HS-5 (cell line): ENCODE results near the gene DDR2.
"Not testable (repeated sequence)": the region's sequence is repeated elsewhere in the genome, so short reads cannot be mapped to it uniquely, and the experiment has no call there.

ENCODE experiments used
- DNase-seq: peaks from one replicate; pipeline ENCODE4 v3.0.0-alpha.2; 2012; ENCODE audit warnings: low read depth

DDR2 gene

DNA sequence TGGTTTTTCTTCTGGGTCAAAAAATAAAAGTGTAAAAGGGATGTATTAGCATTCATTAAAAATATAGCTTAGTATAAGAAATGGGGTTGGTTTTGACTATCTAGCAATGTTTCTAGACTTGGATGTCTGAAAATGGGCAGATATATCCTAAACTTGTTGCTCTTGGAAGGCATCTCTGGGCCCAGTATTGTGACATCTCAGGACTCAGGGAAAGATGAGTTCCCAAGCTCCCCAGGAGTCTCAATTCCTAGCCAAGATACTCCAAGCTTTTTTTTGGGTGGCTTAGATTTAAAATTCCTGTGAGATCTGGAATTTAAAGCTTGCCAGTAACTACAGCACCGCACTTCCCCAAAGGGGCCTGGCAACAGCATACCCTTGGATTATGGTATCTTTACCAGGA is 146.8 kb downstream of the DDR2 start:
- DNase-seq: no peak

DNA sequence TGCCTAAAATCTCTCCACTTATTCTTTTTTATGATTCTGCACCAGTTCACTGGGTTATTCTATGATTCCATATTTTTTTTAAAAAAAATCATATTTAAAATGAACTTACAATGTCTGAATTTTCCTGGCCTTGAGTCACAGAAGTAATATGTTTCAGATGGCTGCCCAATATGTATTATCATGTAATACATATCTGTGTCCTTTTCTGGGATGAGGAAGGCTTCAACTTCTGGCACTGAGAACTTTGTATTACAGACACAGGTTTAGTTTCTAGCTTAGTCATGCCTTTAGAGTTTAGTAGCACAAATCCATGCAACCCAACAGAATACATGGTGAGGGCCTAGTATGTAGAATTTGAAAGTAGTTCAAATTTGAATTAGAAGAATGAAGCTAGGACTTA is 150.4 kb downstream of the DDR2 start:
- no peak for DNase-seq

DNA sequence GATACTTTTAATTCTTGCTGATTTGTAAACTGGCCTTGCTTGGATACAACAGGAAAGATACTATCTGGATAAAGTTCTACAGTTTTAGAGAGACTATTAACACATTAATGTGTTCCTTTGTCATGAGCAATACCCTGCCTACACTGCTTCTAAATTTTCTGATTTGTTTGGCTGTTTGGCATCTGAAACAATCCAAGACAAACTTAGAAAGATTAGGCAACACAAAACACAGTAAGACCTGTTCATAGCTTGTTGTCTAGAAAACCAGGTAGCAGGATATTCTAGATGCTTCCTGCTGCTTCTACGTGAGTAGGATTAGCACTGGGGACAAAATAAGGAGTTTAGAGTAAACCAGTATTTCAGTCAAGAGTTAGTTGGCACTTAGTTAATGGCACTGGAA is 152.7 kb downstream of the DDR2 start:
- not testable (repeated sequence) for DNase-seq

GRCh38 chr1:162788783-162789182 is 156.5 kb downstream of the DDR2 start:
- not testable (repeated sequence) for DNase-seq

- DNase-seq: peak; percentile 6
Observed at GRCh38 chr1:162790303-162790984, 158.2 kb downstream of the DDR2 start, which contains the start of gene HSD17B7. Gene HSD17B7, plus strand, starts transcription at chr1:162790702. Its CDS starts 99 bp downstream, at chr1:162790801.

DNA sequence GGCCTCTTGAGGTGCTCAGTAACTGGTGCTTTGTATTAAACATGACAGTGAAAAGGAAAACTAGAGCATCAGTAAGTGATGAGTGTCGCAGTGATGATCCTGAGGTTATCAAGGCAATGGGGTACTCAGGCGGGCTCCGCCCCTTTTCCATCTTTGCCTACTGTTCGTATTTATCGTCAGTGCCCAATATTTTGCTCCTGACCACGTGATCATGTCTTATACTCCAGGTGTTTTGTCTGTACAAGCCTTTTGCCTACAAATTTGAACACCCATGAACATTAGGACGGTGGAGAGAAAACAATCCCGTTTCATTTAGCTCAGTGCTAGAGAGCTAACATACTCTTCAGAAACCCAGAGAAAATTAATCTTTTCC is 158.7 kb downstream of the DDR2 start:
- not testable (repeated sequence) for DNase-seq

DNA sequence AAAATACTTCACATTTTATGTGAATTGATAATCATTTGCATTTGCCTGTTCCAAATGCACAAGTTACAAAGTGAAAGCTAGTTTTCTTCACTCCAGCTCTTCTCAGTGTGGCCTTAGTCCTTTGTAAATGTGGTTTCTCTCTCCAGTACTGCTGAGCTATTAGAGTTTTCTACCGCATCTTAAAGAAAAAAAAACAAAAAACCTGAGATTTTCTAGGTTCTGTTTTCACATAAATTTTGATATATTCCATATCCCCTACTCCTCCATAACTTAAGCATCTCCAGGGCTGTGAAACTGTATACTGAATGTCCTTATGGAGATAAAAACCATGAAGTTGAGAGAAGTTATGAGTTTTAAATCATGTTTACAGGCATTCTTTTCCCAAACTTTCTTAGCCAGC is 162.0 kb downstream of the DDR2 start:
- not testable (repeated sequence) for DNase-seq

DNA sequence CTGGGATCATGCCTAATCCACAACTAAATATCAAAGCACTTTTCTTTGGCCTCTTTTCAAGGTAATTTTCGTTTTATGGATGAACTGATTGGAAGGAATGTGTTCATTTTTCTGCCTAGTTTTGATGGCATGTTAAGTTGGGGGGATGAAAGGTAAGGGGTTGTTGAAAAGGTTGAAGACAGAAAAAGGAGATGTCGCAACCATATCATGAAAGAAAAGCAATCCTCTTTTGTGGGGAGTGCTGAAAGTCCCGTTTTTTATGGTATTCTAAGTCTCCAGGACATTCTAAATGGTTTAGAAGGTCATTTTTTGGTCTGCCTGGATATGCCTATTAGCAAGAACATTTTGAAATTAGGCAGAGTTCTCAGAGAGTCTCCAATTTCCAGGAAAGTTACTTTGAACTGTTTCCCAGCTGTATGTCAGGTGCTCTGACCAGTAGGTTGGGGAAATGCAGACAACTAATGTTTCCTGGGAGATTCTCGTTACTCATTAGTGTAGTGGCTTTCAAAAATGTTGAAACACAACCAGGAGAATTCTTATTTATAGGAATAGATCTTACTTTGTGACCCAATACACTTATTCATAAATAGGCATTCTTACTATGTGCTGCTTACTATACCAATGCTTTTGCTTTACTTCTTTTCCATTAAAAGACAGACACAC is 164.5 kb downstream of the DDR2 start:
- DNase-seq: not testable (repeated sequence)

DNA sequence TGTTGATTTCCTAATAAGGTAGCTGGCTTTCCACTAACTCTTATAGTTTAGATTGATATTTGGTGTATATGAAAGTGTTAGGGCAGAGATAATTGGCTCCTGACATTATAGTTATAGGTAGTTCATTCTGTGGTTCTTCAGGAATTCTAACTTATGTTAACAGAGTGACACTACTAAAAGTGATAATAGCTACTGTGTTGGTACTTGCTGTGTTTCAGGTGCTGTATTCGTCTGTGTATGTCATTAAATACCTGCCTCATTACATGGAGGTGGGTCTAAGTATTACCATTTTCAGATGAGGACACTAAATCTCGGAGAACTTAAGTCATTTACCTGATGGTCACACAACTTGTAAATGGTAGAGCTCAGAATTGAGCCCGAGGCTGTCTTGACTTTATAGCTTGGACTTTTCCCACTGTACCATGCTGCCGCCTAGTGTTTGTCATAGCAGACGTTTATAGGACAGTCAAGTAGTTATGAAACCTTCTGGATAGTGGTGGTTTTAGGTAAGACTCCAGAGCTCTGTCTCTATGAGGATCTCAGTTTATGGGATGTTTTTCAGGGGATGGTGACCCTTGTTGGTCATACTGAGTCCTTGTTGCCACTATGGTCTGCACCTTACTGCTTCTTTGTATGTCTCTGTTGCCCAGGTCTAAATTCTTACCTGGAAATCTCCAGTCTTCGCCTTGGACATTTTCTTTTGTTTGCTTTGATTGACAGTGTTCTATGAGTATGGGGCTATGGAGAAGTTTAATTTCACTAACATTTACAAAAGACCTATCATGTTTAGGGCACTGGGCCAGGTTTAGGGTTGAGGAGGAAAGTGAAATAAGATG is 167.9 kb downstream of the DDR2 start:
- peak; percentile 32 for DNase-seq

DNA sequence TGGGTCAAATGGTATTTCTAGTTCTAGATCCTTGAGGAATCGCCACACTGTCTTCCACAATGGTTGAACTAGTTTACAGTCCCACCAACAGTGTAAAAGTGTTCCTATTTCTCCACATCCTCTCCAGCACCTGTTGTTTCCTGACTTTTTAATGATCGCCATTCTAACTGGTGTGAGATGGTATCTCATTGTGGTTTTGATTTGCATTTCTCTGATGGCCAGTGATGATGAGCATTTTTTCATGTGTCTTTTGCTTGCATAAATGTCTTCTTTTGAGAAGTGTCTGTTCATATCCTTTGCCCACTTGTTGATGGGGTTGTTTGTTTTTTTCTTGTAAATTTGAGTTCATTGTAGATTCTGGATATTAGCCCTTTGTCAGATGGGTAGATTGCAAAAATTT is 175.2 kb downstream of the DDR2 start:
- not testable (repeated sequence) for DNase-seq

DNA sequence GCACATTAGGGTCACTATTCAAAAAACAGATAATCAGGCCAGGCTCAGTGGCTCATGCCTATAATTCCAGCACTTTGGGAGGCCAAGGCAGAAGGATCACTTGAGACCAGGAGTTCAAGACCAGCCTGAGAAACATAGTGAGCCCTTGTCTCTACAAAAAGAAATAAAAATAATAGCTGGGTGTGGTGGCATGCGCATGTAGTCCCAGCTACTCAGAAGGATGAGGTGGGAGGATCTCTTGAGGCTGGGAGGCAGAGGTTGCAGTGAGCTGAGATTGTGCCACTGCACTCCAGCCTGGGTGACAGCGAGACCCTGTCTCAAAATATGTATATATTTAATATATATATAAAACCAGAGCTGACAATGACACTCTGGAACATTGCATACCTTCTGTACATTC is 180.1 kb downstream of the DDR2 start:
- DNase-seq: not testable (repeated sequence)

DNA sequence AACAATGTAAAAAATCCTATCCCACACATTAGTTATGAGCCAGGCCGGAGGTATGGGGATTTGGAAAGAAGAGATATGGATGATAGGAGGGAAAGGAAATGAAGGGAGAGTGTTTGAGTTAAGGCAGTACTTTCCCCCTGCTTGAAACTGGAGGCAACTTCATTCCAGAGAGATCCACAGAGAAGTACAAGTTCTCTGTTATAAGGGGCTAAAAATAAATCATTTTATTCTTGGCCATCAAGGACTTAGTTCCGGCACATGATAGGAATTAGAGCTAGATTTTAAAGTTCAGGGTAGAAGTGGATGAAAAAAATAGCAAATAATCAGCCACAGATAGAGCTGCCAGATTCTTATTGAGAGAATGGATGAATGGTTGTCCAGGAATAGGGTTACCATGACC is 185.9 kb downstream of the DDR2 start:
- DNase-seq: not testable (repeated sequence)

DNA sequence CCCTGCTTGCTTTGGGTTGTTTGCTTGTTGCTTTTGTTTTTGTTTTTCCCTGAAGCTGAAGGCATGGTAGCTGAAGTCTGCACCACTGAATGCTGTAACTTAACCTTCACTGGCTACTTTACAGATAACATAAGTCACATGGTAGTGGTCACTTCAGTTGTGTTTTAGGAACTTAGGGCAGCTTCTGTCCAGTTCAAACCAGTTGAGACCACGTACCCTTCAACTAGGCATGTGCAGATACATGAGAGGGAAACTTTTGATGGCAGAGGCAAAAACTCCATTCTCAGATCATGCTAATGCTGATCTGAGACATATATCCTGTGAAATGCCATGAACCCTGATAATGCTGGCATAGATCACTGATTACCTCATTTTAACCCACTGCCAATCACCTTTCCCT is 186.4 kb downstream of the DDR2 start:
- not testable (repeated sequence) for DNase-seq

- no peak for DNase-seq
Observed at GRCh38 chr1:162822391-162823200, 190.3 kb downstream of the DDR2 start.

DNA sequence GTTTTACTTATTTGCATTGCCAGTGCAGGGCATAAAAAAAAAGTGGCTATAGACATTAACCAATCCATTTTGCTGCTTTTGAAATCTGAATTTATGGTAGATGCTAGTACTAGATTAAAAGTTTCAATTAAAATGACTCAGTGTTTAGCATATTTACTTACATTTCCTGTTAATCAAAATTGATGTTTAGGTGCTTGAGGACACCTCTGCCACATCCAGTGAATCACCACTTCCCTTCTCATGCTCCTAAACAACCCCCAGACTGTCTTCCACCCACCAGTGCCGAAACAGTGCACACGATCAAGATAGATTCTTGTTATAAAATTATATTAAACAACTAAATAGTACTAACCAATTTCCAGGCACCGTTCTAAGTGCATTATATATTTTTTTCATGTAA is 191.0 kb downstream of the DDR2 start:
- no peak for DNase-seq

DNA sequence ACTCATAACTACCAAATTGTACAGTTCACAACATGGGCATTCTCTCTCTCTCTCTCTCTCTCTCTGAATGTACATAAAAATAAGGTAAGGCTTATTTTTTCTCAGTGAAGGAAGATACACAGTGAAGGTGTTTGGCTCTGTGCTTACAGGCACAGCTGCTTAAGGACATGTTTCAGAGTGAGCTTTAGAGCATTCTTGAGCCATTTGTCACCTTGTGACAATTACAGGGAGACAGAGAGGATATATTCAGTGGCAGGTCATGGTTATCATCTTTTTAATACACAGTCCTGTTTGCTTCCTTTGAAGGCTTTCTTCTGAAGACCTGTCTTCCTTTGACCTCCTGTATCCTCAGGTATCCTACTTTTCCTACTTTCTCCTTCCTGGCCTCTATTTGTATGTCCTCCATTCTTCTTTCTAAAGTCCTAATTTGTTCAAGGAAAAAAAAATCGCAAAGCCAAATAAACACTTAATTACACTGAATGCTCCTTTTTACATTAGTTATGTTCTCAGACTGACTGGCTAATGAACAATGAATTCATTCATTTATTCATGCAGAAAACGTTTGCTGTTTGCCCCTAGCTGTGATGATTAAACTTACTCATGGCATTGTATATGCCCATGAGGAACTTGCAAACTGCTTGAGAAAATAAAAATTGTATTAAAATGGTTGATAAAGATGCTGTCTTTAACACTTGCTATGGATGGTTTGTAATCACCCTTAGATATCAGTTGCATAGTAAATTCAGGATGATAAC is 191.7 kb downstream of the DDR2 start:
- DNase-seq: no peak

DNA sequence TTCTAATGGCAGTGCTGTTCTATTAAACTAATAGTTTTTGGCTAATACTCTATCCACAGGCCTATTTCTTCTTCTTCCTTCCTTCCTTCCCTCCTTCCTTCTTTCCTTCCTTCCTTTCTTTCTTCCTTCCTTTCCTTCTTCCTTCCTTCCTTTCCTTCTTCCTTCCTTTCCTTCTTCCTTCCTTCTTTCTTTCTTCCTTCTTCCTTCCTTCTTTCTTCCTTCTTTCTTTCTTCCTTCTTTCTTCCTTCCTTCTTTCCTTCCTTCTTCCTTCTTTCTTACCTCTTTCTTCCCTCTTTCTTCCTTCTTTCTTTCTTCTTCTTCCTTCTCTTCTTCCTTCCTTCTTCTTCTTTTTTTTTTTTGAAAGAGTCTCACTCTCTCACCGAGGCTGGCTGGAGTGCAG is 197.0 kb downstream of the DDR2 start:
- DNase-seq: no peak

DNA sequence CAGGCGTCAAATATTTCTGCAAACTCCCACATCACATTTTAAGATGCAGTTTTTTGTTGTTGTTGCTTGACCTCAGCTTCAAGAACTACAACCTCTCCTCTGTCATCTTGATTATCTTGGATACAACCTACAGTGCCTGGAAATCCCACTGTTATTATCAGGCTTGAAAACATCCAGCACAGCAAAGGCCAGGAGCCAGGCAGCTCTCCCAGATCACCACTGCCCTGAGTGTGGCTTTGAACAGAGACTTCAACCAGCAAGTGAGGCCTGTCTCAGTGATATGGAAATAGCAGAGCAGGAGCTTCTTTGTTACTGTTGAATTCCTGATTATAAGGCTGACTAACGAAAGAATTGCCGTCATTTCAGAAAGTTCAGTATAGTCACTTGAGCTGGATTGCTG is 200.2 kb downstream of the DDR2 start:
- no peak for DNase-seq

DNA sequence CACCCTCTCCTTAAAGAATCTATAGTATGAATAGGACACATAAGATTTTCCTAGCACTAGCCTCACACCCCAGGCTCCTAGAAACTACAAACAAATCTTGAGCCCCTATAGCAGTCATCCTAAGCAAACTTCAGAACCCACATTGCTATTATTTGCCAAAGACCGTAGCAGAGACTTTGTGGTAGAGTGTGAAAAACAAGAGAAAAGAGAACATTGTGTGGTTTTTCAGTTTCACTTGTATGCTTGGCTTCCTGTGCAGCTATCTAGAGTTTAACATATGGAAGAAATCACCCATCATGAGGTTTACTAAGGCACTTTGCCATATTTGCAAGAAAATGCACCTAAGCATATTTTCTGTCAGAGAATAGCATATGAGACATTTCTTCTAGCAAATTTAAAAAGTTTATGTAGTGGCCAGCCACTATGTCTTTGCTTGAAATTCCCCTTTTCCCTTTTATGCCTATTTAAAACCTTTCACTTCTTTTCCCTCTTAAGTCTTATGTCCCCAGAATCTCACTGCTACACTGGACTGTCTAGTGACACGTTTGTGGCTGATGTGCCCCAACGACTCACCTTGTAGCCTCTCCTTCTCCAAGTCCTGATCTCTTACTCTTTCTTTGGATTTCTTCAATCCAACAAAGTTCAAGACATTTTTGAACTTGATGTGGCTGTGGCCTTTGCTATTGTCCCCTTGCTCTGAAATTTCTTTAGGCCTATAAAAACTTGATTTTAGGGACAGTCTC is 203.1 kb downstream of the DDR2 start:
- DNase-seq: no peak
